GM23338 (cell line): ENCODE data around the gene MEIOSIN. TPM values are rescaled to one million over a fixed set of nuclear protein-coding genes. Genes with fewer than 3 reads are reported as not detected.

Experiments used
- ATAC-seq: fragments of 200-7000 bp; cut with Tn5 transposase; 3 replicates; pipeline ENCODE4 v1.9.1; 2020
- DNase-seq: peaks from one replicate; pipeline ENCODE4 v3.0.0-alpha.2; 2015; ENCODE audit warnings: low spot score
- H2AFZ ChIP-seq: fragments of 200-600 bp; sonication (generic); 2 replicates; pipeline ENCODE4 v1.8.0; 2016; ENCODE audit warnings: antibody characterized with exemption, mild to moderate bottlenecking, moderate library complexity
- H3F3A ChIP-seq: fragments of 200-600 bp; sonication (generic); replicated peaks from 2 replicates; pipeline ENCODE4 v1.8.0; 2017; ENCODE audit warnings: antibody characterized with exemption, mixed run types, low read depth
- H3K27ac ChIP-seq: fragments of 200-600 bp; sonication (generic); 2 replicates; pipeline ENCODE4 v1.6.1; 2016; ENCODE audit warnings: low read depth
- H3K27me3 ChIP-seq: fragments of 200-600 bp; sonication (generic); 2 replicates; pipeline ENCODE4 v1.8.0; 2016; ENCODE audit warnings: mild to moderate bottlenecking, mixed run types, moderate library complexity; ENCODE audit not compliant: insufficient read depth
- H3K36me3 ChIP-seq: fragments of 200-600 bp; sonication (generic); 2 replicates; pipeline ENCODE4 v1.8.0; 2016; ENCODE audit warnings: mild to moderate bottlenecking; ENCODE audit not compliant: insufficient read depth
- H3K4me1 ChIP-seq: fragments of 200-600 bp; sonication (generic); 2 replicates; pipeline ENCODE4 v1.8.0; 2016; ENCODE audit warnings: mild to moderate bottlenecking, moderate library complexity; ENCODE audit not compliant: insufficient read depth
- H3K4me2 ChIP-seq: fragments of 200-600 bp; sonication (generic); 2 replicates; pipeline ENCODE4 v1.7.1; 2017; ENCODE audit warnings: mixed run types
- H3K4me3 ChIP-seq: fragments of 200-600 bp; sonication (generic); 2 replicates; pipeline ENCODE4 v1.6.1; 2016; ENCODE audit warnings: mixed run types
- H3K79me2 ChIP-seq: fragments of 200-600 bp; sonication (generic); replicated peaks from 2 replicates; pipeline ENCODE4 v1.8.0; 2017; ENCODE audit warnings: mild to moderate bottlenecking; ENCODE audit not compliant: insufficient read depth
- H3K9me2 ChIP-seq: fragments of 200-600 bp; sonication (generic); 2 replicates; pipeline ENCODE4 v1.8.0; 2017; ENCODE audit not compliant: insufficient read depth
- H4K20me1 ChIP-seq: fragments of 200-600 bp; sonication (generic); replicated peaks from 2 replicates; pipeline ENCODE4 v1.8.0; 2017; ENCODE audit warnings: mild to moderate bottlenecking; ENCODE audit not compliant: insufficient read depth
- H3K27ac Mint-ChIP-seq: 2 replicates; pipeline ENCODE4 v1.8.0; 2020; ENCODE audit warnings: inconsistent platforms, mild to moderate bottlenecking, moderate library complexity, mixed read lengths
- H3K27me3 Mint-ChIP-seq: 3 replicates; pipeline ENCODE4 v1.8.0; 2022; ENCODE audit warnings: low read depth, mild to moderate bottlenecking, moderate library complexity, mixed read lengths, inconsistent platforms; ENCODE audit not compliant: insufficient read depth, poor library complexity
- H3K36me3 Mint-ChIP-seq: 3 replicates; pipeline ENCODE4 v1.8.0; 2021; ENCODE audit warnings: low read depth, mild to moderate bottlenecking, inconsistent platforms, moderate library complexity, mixed read lengths
- H3K4me1 Mint-ChIP-seq: 3 replicates; pipeline ENCODE4 v1.8.0; 2020; ENCODE audit warnings: mild to moderate bottlenecking, inconsistent platforms, mixed read lengths
- H3K4me3 Mint-ChIP-seq: 3 replicates; pipeline ENCODE4 v1.8.0; 2021; ENCODE audit warnings: moderate library complexity, mild to moderate bottlenecking, inconsistent platforms, mixed read lengths
- H3K9me3 Mint-ChIP-seq: 3 replicates; pipeline ENCODE4 v1.8.0; 2020; ENCODE audit warnings: moderate library complexity, mild to moderate bottlenecking, inconsistent platforms, mixed read lengths
- CREB1 ChIP-seq: fragments of 250-450 bp; sonication (Bioruptor Pico); IDR thresholded peaks from 2 replicates; pipeline ENCODE4 v1.5.0; 2020; ENCODE audit warnings: low read depth, mild to moderate bottlenecking, moderate library complexity
- CTCF ChIP-seq, 2 experiments: fragments of 200-600 bp in 1 of 2; sonication (generic) in 1 of 2; conservative IDR thresholded peaks; 2 replicates each; pipeline versions ENCODE4 v1.5.1 to v1.6.1; 2016 to 2017; ENCODE audit warnings: antibody characterized with exemption in 2 of 2, low read depth in 2 of 2, mild to moderate bottlenecking in 2 of 2, moderate library complexity in 1 of 2
- ETS1 ChIP-seq: IDR thresholded peaks from 2 replicates; pipeline ENCODE4 v1.6.1; 2016; ENCODE audit warnings: antibody characterized with exemption
- EZH2 ChIP-seq: fragments of 200-600 bp; sonication (generic); IDR thresholded peaks from one replicate; pipeline ENCODE4 v1.8.0; 2017; ENCODE audit warnings: antibody characterized with exemption, mild to moderate bottlenecking, low read depth; ENCODE audit not compliant: unreplicated experiment
- EZH2phosphoT487 ChIP-seq: fragments of 200-600 bp; sonication (generic); IDR thresholded peaks from one replicate; pipeline ENCODE4 v1.8.1; 2018; ENCODE audit warnings: antibody characterized with exemption; ENCODE audit not compliant: unreplicated experiment
- JUNB ChIP-seq: IDR thresholded peaks from one replicate; pipeline ENCODE4 v1.6.1; 2016; ENCODE audit warnings: antibody characterized with exemption; ENCODE audit not compliant: unreplicated experiment
- NANOG ChIP-seq: IDR thresholded peaks from 2 replicates; pipeline ENCODE4 v1.6.1; 2016; ENCODE audit warnings: antibody characterized with exemption, borderline replicate concordance
- POLR2AphosphoS5 ChIP-seq: IDR thresholded peaks from 2 replicates; pipeline ENCODE4 v1.6.1; 2016; ENCODE audit warnings: antibody characterized with exemption, low read depth
- STAT1 ChIP-seq: IDR thresholded peaks from one replicate; pipeline ENCODE4 v1.6.1; 2016; ENCODE audit warnings: antibody characterized with exemption; ENCODE audit not compliant: unreplicated experiment
- ZNF114 ChIP-seq: fragments of 250-450 bp; sonication (Bioruptor Pico); IDR thresholded peaks from 2 replicates; pipeline ENCODE4 v1.5.0; 2020; ENCODE audit warnings: mild to moderate bottlenecking, moderate library complexity
- ZNF331 ChIP-seq: fragments of 250-450 bp; sonication (Bioruptor Pico); IDR thresholded peaks from 2 replicates; pipeline ENCODE4 v1.5.0; 2020; ENCODE audit warnings: low read depth, mild to moderate bottlenecking, moderate library complexity
- polyA plus RNA-seq: library from polyadenylated mRNA; unstranded; fragments of >200 nt; fragmentation: Nextera tagmentation; extraction: Ambion mirVana; gene quantifications from 2 replicates; pipeline ENCODE4 v1.2.1, GENCODE V29; 2016
- total RNA-seq: library from RNA; depleted of rRNA; stranded (reverse); fragments of >200 nt; shearing (Covaris generic); gene quantifications from 2 replicates; pipeline ENCODE4 v1.2.3, GENCODE V29; 2014
- TF ChIP-seq, protein P1 (sequence below): IDR thresholded peaks from one replicate; pipeline ENCODE4 v1.6.1; 2018; ENCODE audit warnings: antibody characterized with exemption; ENCODE audit not compliant: unreplicated experiment

The MEIOSIN gene
- total and polyA plus RNA-seq, 2 experiments from 2014 or later, result 0.21 to 0.28 TPM

GRCh38 chr19:45792470-45793177 is 59.4 kb downstream of the MEIOSIN start, which contains the start of gene DMWD (continued):
- TF ChIP-seq POLR2AphosphoS5, result no peak
- no peak for TF ChIP-seq CREB1
- TF ChIP-seq EZH2, result no peak
- TF ChIP-seq, protein P1, sequence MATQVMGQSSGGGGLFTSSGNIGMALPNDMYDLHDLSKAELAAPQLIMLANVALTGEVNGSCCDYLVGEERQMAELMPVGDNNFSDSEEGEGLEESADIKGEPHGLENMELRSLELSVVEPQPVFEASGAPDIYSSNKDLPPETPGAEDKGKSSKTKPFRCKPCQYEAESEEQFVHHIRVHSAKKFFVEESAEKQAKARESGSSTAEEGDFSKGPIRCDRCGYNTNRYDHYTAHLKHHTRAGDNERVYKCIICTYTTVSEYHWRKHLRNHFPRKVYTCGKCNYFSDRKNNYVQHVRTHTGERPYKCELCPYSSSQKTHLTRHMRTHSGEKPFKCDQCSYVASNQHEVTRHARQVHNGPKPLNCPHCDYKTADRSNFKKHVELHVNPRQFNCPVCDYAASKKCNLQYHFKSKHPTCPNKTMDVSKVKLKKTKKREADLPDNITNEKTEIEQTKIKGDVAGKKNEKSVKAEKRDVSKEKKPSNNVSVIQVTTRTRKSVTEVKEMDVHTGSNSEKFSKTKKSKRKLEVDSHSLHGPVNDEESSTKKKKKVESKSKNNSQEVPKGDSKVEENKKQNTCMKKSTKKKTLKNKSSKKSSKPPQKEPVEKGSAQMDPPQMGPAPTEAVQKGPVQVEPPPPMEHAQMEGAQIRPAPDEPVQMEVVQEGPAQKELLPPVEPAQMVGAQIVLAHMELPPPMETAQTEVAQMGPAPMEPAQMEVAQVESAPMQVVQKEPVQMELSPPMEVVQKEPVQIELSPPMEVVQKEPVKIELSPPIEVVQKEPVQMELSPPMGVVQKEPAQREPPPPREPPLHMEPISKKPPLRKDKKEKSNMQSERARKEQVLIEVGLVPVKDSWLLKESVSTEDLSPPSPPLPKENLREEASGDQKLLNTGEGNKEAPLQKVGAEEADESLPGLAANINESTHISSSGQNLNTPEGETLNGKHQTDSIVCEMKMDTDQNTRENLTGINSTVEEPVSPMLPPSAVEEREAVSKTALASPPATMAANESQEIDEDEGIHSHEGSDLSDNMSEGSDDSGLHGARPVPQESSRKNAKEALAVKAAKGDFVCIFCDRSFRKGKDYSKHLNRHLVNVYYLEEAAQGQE, result no peak
- no peak for TF ChIP-seq ZNF331 (CRISPR knock-in tag)
- TF ChIP-seq EZH2phosphoT487, result no peak
- no peak for TF ChIP-seq JUNB
- TF ChIP-seq STAT1, result no peak
- TF ChIP-seq ETS1, result no peak
- TF ChIP-seq NANOG, result no peak
- TF ChIP-seq CTCF (conservative IDR thresholded peaks at IDR 0.05; ENCODE audit: low read depth in 2 of 2), result no peak

DNA sequence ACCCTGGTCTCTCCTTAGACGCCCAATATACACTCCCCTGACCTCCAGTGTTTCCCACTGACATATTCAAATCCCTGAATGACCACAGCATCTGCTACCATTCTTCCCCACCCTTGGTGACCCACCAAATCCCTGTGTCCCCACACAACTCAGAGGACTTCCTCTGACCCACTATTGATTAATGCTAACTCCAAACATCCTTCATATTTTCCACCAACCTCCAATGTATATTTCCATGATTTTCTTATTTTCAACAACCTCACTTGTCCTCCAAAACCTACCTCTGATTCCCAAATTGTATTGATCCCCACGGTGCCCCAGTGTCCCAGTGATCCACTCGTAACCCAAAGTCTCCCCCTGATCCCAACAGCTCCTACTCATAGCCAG is 59.9 kb downstream of the MEIOSIN start:
- peaks cover 17% of the 10 kb centered on the region for H3K79me2 ChIP-seq
- H3K9me3 Mint-ChIP-seq, result no peaks in the 10 kb centered on the region; the same call in none of the 3 replicates
- peak overlapping the region; percentile 63 for H3K4me3 Mint-ChIP-seq
- H3K27ac Mint-ChIP-seq, result peak overlapping the region; percentile 75
- peaks cover 14% of the 10 kb centered on the region for H3K27me3 Mint-ChIP-seq
- 0 out of 2 replicates have a peak overlapping the region, but pooled peaks have one; percentile 15 for H3K4me3 ChIP-seq
- H3K36me3 ChIP-seq, result peaks cover 6% of the 10 kb centered on the region; the same call in 1 of the 2 replicates
- H3K27ac ChIP-seq, result no peak overlapping the region
- no peaks in the 10 kb centered on the region for H3K27me3 ChIP-seq
- no peak overlapping the region for H2AFZ ChIP-seq
- H4K20me1 ChIP-seq, result peaks cover 13% of the 10 kb centered on the region
- H3F3A ChIP-seq, result peaks cover 9% of the 10 kb centered on the region; the same call in 1 of the 2 replicates
- ATAC-seq, result no peak
- H3K4me1 Mint-ChIP-seq, result peaks cover 20% of the 10 kb centered on the region
- no peaks in the 10 kb centered on the region for H3K9me2 ChIP-seq
- no peak for DNase-seq
- peak overlapping the region; percentile 69 for H3K4me2 ChIP-seq
- peaks cover 25% of the 10 kb centered on the region for H3K36me3 Mint-ChIP-seq
- H3K4me1 ChIP-seq, result peaks cover 6% of the 10 kb centered on the region
- TF ChIP-seq NANOG (no peak), POLR2AphosphoS5 (no peak), CTCF (conservative IDR thresholded peaks at IDR 0.05; ENCODE audit: low read depth in 2 of 2) (no peak), CREB1 (no peak), EZH2phosphoT487 (no peak), EZH2 (no peak), ZNF114 (CRISPR knock-in tag) (no peak), ETS1 (no peak)
- TF ChIP-seq, protein P1, result no peak
